HG03175 (cell line): ENCODE data around the gene SND1.
"Not testable (repeated sequence)": the region's sequence is repeated elsewhere in the genome, so short reads cannot be mapped to it uniquely, and the experiment has no call there.

ENCODE experiments used
- ATAC-seq: cut with Tn5 transposase; IDR thresholded peaks from one replicate; pipeline ENCODE4 v1.9.1; 2021; ENCODE audit warnings: mild to moderate bottlenecking, moderate library complexity; ENCODE audit not compliant: unreplicated experiment

SND1 gene

GRCh38 chr7:127901895-127902703 is 250.1 kb downstream of the SND1 start:
- ATAC-seq = no peak

GRCh38 chr7:127902753-127903152 is 250.8 kb downstream of the SND1 start:
- ATAC-seq = not testable (repeated sequence)

GRCh38 chr7:127903892-127904669 is 252.1 kb downstream of the SND1 start:
- no peak for ATAC-seq

- ATAC-seq = no peak
Measured at GRCh38 chr7:127904670-127904985, 252.6 kb downstream of the SND1 start.

- no peak for ATAC-seq
Measured at GRCh38 chr7:127905021-127905420, 253.0 kb downstream of the SND1 start.

- no peak for ATAC-seq
Measured at GRCh38 chr7:127905491-127906330, 253.7 kb downstream of the SND1 start.

- ATAC-seq = no peak
Measured at GRCh38 chr7:127907110-127908040, 255.4 kb downstream of the SND1 start.

GRCh38 chr7:127908430-127909258 is 256.6 kb downstream of the SND1 start:
- ATAC-seq = no peak

GRCh38 chr7:127909424-127910152 is 257.6 kb downstream of the SND1 start:
- no peak for ATAC-seq

GRCh38 chr7:127910670-127911069 is 258.7 kb downstream of the SND1 start:
- ATAC-seq = no peak

GRCh38 chr7:127911968-127912511 is 260.0 kb downstream of the SND1 start:
- ATAC-seq = peak; percentile 84

GRCh38 chr7:127912901-127913300 is 260.9 kb downstream of the SND1 start:
- no peak for ATAC-seq

- no peak for ATAC-seq
Measured at GRCh38 chr7:127913686-127914085, 261.7 kb downstream of the SND1 start.

- ATAC-seq = no peak
Measured at GRCh38 chr7:127914693-127915092, 262.7 kb downstream of the SND1 start.

- ATAC-seq = no peak
Measured at GRCh38 chr7:127916735-127917134, 264.7 kb downstream of the SND1 start.

- no peak for ATAC-seq
Measured at GRCh38 chr7:127918130-127918529, 266.1 kb downstream of the SND1 start.

- ATAC-seq = no peak
Measured at GRCh38 chr7:127920787-127921438, 268.9 kb downstream of the SND1 start.

GRCh38 chr7:127922656-127923055 is 270.7 kb downstream of the SND1 start:
- ATAC-seq = no peak
